ENCODE measurements around the gene PLIN4.

Gene PLIN4

GRCh38 chr19:4482721-4483364, 35.4 kb downstream of the PLIN4 start:
- DNase-seq: no peak

- DNase-seq: no peak
Measured at GRCh38 chr19:4477034-4477801, 41.1 kb downstream of the PLIN4 start.

GRCh38 chr19:4474514-4475022, 43.7 kb downstream of the PLIN4 start:
- no peak for DNase-seq

- DNase-seq: no peak
Measured at GRCh38 chr19:4473763-4474513, 44.3 kb downstream of the PLIN4 start.

GRCh38 chr19:4473011-4473762, 45.1 kb downstream of the PLIN4 start:
- DNase-seq: no peak

GRCh38 chr19:4472174-4472974, 45.9 kb downstream of the PLIN4 start, which contains the start of gene HDGFL2:
Gene HDGFL2, plus strand, starts transcription at chr19:4472297. Its CDS starts 54 bp downstream, at chr19:4472351.
- no peak for DNase-seq

GRCh38 chr19:4471403-4472173, 46.7 kb downstream of the PLIN4 start:
- peak; percentile 100 for DNase-seq

GRCh38 chr19:4467835-4468234, 50.5 kb downstream of the PLIN4 start:
- no peak for DNase-seq

GRCh38 chr19:4464815-4465581, 53.3 kb downstream of the PLIN4 start:
- DNase-seq: no peak

- peak; percentile 99 for DNase-seq
Measured at GRCh38 chr19:4457654-4458395, 60.5 kb downstream of the PLIN4 start, which contains the start of gene UBXN6. Gene UBXN6, minus strand, starts transcription at chr19:4457794. Its CDS starts 97 bp downstream, at chr19:4457697.

GRCh38 chr19:4456843-4457653, 61.2 kb downstream of the PLIN4 start:
- no peak for DNase-seq

GRCh38 chr19:4456476-4456842, 61.8 kb downstream of the PLIN4 start:
- DNase-seq: no peak

- DNase-seq: peak; percentile 9
Measured at GRCh38 chr19:4455719-4456475, 62.4 kb downstream of the PLIN4 start.

GRCh38 chr19:4454747-4455718, 63.3 kb downstream of the PLIN4 start:
- no peak for DNase-seq

- no peak for DNase-seq
Measured at GRCh38 chr19:4453232-4454179, 64.8 kb downstream of the PLIN4 start.
